ENCODE results near the gene PREB. TPM values are rescaled to one million over a fixed set of nuclear protein-coding genes. Genes with fewer than 3 reads are reported as not detected.

Gene PREB
- total and polyA plus RNA-seq, 2 of the 13 experiments (the other 11 are each of a cell fraction or from before 2014, with no cell fraction given): 112 to 192 TPM

GRCh38 chr2:27179344-27180000 lies 45.0 kb upstream of the PREB start (continued):
- TF ChIP-seq FOXP4 (CRISPR knock-in tag; IDR thresholded peaks at IDR 0.05) (peak; percentile 66), ZNF747 (CRISPR knock-in tag; IDR thresholded peaks at IDR 0.05; ENCODE audit: borderline replicate concordance) (no peak), KLF13 (CRISPR knock-in tag; IDR thresholded peaks at IDR 0.05) (no peak), THRA (CRISPR knock-in tag; IDR thresholded peaks at IDR 0.05; ENCODE audit: borderline replicate concordance) (peak; percentile 88; the same call in 1 of the 2 replicates), YEATS2 (CRISPR knock-in tag; IDR thresholded peaks at IDR 0.05; ENCODE audit: borderline replicate concordance) (no peak), ZNF670 (CRISPR knock-in tag; IDR thresholded peaks at IDR 0.05; ENCODE audit: borderline replicate concordance) (no peak), IRF2 (CRISPR knock-in tag; IDR thresholded peaks at IDR 0.05) (0 out of 2 replicates have a peak, but pooled peaks have one; percentile 11), FOXK1 (CRISPR knock-in tag; IDR thresholded peaks at IDR 0.05; ENCODE audit: borderline replicate concordance, low read depth) (0 out of 2 replicates have a peak, but pooled peaks have one; percentile 43), FOXP1 (IDR thresholded peaks at IDR 0.05) (no peak), FOXP1 (CRISPR knock-in tag; IDR thresholded peaks at IDR 0.05) (peak; percentile 57; the same call in 1 of the 2 replicates), ZNF850 (CRISPR knock-in tag; conservative IDR thresholded peaks at IDR 0.05) (no peak), RARA (CRISPR knock-in tag; IDR thresholded peaks at IDR 0.05) (peak; percentile 89), ZNF563 (CRISPR knock-in tag; IDR thresholded peaks at IDR 0.05) (no peak), ZEB1 (IDR thresholded peaks at IDR 0.05; ENCODE audit: insufficient replicate concordance, low read depth) (no peak), ZNF609 (CRISPR knock-in tag; IDR thresholded peaks at IDR 0.05; ENCODE audit: borderline replicate concordance) (no peak), DRAP1 (CRISPR knock-in tag; IDR thresholded peaks at IDR 0.05) (0 out of 2 replicates have a peak, but pooled peaks have one; percentile 35), ZFP41 (CRISPR knock-in tag; IDR thresholded peaks at IDR 0.05; ENCODE audit: borderline replicate concordance) (no peak), ZNF652 (CRISPR knock-in tag; IDR thresholded peaks at IDR 0.05; ENCODE audit: borderline replicate concordance, low read depth) (no peak)

Data from HepG2 (cell line).